Bronchial smooth muscle cell (primary cell): ENCODE measurements around the gene ISOC1. TPM values are rescaled to one million over a fixed set of nuclear protein-coding genes. Genes with fewer than 3 reads are reported as not detected.

Experiments used
- total RNA-seq: library from RNA; depleted of rRNA; stranded (reverse); fragments of >200 nt; gene quantifications from 2 replicates; pipeline ENCODE4 v1.2.1, GENCODE V29; 2014

Gene ISOC1
- total RNA-seq, result 8.5 and 9.9 TPM in 2 replicates

DNA sequence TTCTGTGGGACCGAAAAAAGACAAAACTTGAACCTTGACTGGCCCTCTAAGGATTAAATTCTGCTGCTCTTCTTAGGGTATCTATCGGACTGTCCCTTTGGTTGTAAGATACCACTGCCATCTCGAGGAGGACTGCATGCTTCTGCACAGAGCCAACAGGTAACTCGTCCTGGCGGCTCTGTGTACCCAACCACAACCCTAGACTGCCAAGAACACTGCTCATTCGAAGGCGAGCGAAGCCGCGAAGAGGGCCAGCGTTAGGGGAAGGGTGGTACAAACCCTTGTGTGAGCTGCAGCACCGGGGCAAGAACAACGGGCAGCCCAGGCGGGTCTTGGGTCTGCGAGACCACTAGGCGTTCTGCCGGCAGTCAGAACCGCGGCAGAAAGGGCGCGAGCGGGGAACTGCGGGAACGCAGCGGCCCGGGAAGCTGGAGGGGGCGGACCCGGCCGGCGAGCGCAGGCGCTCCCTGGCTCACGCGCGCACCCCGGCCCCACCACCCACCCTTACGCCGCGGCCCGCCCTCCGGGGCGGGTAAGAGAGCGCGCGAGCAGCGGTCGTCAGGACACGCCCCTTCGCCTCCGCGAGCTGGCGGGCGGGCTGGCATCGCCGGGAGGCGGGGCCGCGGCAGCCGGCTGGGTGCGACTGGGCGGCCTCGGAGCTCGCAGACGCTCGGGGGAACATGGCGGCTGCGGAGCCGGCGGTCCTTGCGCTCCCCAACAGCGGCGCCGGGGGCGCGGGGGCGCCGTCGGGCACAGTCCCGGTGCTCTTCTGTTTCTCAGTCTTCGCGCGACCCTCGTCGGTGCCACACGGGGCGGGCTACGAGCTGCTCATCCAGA, at the start of gene ISOC1:
ISOC1 (plus strand) TSS at position 663 of the 837 bp plus-strand sequence; CDS start at position 681, 18 bp downstream.

Other genes with a start within 250 kb of the ISOC1 start
- gene SLC27A6, start 129.3 kb upstream of the ISOC1 start, total RNA-seq, result not detected in 2 replicates